Ishikawa (cell line): ENCODE data around the gene MYEOV.

Experiments used
- CEBPB ChIP-seq: IDR thresholded peaks from 2 replicates; pipeline ENCODE4 v1.6.1; 2012
- CREB1 ChIP-seq: IDR thresholded peaks from 2 replicates; pipeline ENCODE4 v1.6.1; 2012; ENCODE audit warnings: low read depth
- EGR1 ChIP-seq: IDR thresholded peaks from 2 replicates; pipeline ENCODE4 v1.6.1; 2012
- EP300 ChIP-seq: IDR thresholded peaks from 2 replicates; pipeline ENCODE4 v1.6.1; 2012; ENCODE audit warnings: borderline replicate concordance
- FOXM1 ChIP-seq: IDR thresholded peaks from 2 replicates; pipeline ENCODE4 v1.6.1; 2012; ENCODE audit warnings: low read depth, borderline replicate concordance
- MAX ChIP-seq: IDR thresholded peaks from 2 replicates; pipeline ENCODE4 v1.6.1; 2012
- NFIC ChIP-seq: IDR thresholded peaks from 2 replicates; pipeline ENCODE4 v1.6.1; 2012
- RAD21 ChIP-seq: IDR thresholded peaks from 2 replicates; pipeline ENCODE4 v1.6.1; 2012; ENCODE audit warnings: low read depth
- REST ChIP-seq: IDR thresholded peaks from 2 replicates; pipeline ENCODE4 v1.6.1; 2012; ENCODE audit warnings: low read depth, mild to moderate bottlenecking
- TAF1 ChIP-seq: IDR thresholded peaks from 2 replicates; pipeline ENCODE4 v1.6.1; 2012; ENCODE audit warnings: low read depth, mild to moderate bottlenecking
- TCF12 ChIP-seq: IDR thresholded peaks from 2 replicates; pipeline ENCODE4 v1.6.1; 2012; ENCODE audit warnings: low read depth
- TEAD4 ChIP-seq: IDR thresholded peaks from 2 replicates; pipeline ENCODE4 v1.6.1; 2012
- USF1 ChIP-seq: IDR thresholded peaks from 2 replicates; pipeline ENCODE4 v1.6.1; 2012
- YY1 ChIP-seq: IDR thresholded peaks from 2 replicates; pipeline ENCODE4 v1.6.1; 2012; ENCODE audit warnings: low read depth
- ZBTB7A ChIP-seq: IDR thresholded peaks from 2 replicates; pipeline ENCODE4 v1.6.1; 2012; ENCODE audit warnings: low read depth

Gene MYEOV

GRCh38 chr11:69308491-69308911 is 14.5 kb downstream of the MYEOV start:
- no peak for TF ChIP-seq REST
- TF ChIP-seq MAX = peak; percentile 44; the same call in 1 of the 2 replicates

GRCh38 chr11:69308936-69309615 is 15.1 kb downstream of the MYEOV start:
- TF ChIP-seq TAF1 = no peak
- no peak for TF ChIP-seq YY1
- no peak for TF ChIP-seq MAX
- TF ChIP-seq REST = no peak
- no peak for TF ChIP-seq TEAD4
- no peak for TF ChIP-seq RAD21
- TF ChIP-seq EGR1 = no peak
- TF ChIP-seq NFIC = no peak
- TF ChIP-seq EP300 = no peak
- no peak for TF ChIP-seq ZBTB7A
- no peak for TF ChIP-seq CEBPB
- TF ChIP-seq TCF12 = no peak

- TF ChIP-seq RAD21 (no peak), ZBTB7A (no peak)
Measured at GRCh38 chr11:69309631-69310280, 15.8 kb downstream of the MYEOV start.

GRCh38 chr11:69310351-69310750 is 16.4 kb downstream of the MYEOV start:
- TF ChIP-seq RAD21 (no peak), TCF12 (no peak), CREB1 (no peak), YY1 (no peak), USF1 (no peak), NFIC (no peak), TAF1 (no peak), EP300 (no peak), FOXM1 (no peak), MAX (no peak), ZBTB7A (no peak), EGR1 (no peak), TEAD4 (no peak), REST (no peak), CEBPB (no peak)

GRCh38 chr11:69310934-69311766 is 17.2 kb downstream of the MYEOV start:
- TF ChIP-seq CEBPB = no peak
- TF ChIP-seq FOXM1 = no peak
- TF ChIP-seq REST = no peak
- no peak for TF ChIP-seq ZBTB7A
- TF ChIP-seq TEAD4 = no peak
- TF ChIP-seq CREB1 = no peak
- TF ChIP-seq USF1 = no peak
- no peak for TF ChIP-seq TCF12
- TF ChIP-seq TAF1 = no peak
